Adipocyte (in vitro differentiated cells): ENCODE data around the gene SEMA4B.

Source experiments
- DNase-seq: peaks from one replicate; pipeline ENCODE4 v3.0.0-alpha.2; 2015; ENCODE audit warnings: low read depth
- H3K27me3 ChIP-seq: replicated peaks from 2 replicates; pipeline ENCODE4 v1.7.0; 2013; ENCODE audit warnings: mild to moderate bottlenecking, low read length, moderate library complexity; ENCODE audit not compliant: control insufficient read depth, insufficient read depth
- H3K36me3 ChIP-seq: 2 replicates; pipeline ENCODE4 v1.7.0; 2013; ENCODE audit warnings: low read length, mild to moderate bottlenecking, moderate library complexity; ENCODE audit not compliant: control insufficient read depth, insufficient read depth, severe bottlenecking
- H3K4me1 ChIP-seq: 2 replicates; pipeline ENCODE4 v1.7.0; 2013; ENCODE audit warnings: mild to moderate bottlenecking, low read length, moderate library complexity; ENCODE audit not compliant: control insufficient read depth, insufficient read depth
- H3K4me3 ChIP-seq: 2 replicates; pipeline ENCODE4 v1.7.0; 2013; ENCODE audit warnings: mild to moderate bottlenecking, low read length, moderate library complexity
- H3K9ac ChIP-seq: 2 replicates; pipeline ENCODE4 v1.7.0; 2013; ENCODE audit warnings: mild to moderate bottlenecking, low read length, moderate library complexity
- H3K9me3 ChIP-seq: 2 replicates; pipeline ENCODE4 v1.7.0; 2013; ENCODE audit warnings: mild to moderate bottlenecking, low read length, moderate library complexity; ENCODE audit not compliant: control insufficient read depth

The SEMA4B gene

GRCh38 chr15:90221246-90221900 is 20.2 kb downstream of the SEMA4B start:
- no peaks in the 10 kb centered on the region for H3K9me3 ChIP-seq
- H3K9ac ChIP-seq, result peak overlapping the region; percentile 35
- H3K4me3 ChIP-seq, result no peak overlapping the region
- no peaks in the 10 kb centered on the region for H3K27me3 ChIP-seq
- peaks cover 11% of the 10 kb centered on the region for H3K4me1 ChIP-seq
- peaks cover 39% of the 10 kb centered on the region for H3K36me3 ChIP-seq
- DNase-seq, result peak; percentile 79

- no peaks in the 10 kb centered on the region for H3K9me3 ChIP-seq
- peaks cover 11% of the 10 kb centered on the region for H3K4me1 ChIP-seq
- H3K4me3 ChIP-seq, result no peak overlapping the region
- peaks cover 38% of the 10 kb centered on the region for H3K36me3 ChIP-seq
- no peaks in the 10 kb centered on the region for H3K27me3 ChIP-seq
- no peak overlapping the region for H3K9ac ChIP-seq
- DNase-seq, result no peak
Measured at GRCh38 chr15:90222547-90222946, 21.4 kb downstream of the SEMA4B start.

- DNase-seq, result no peak
- Histone ChIP-seq H3K9me3 (no peaks in the 10 kb centered on the region), H3K36me3 (peaks cover 42% of the 10 kb centered on the region), H3K4me3 (no peak overlapping the region), H3K4me1 (peaks cover 11% of the 10 kb centered on the region), H3K9ac (no peak overlapping the region), H3K27me3 (no peaks in the 10 kb centered on the region)
Measured at GRCh38 chr15:90223441-90224165, 22.5 kb downstream of the SEMA4B start.

- Histone ChIP-seq H3K36me3 (peaks cover 56% of the 10 kb centered on the region), H3K9me3 (no peaks in the 10 kb centered on the region), H3K27me3 (no peaks in the 10 kb centered on the region), H3K4me1 (peaks cover 15% of the 10 kb centered on the region), H3K4me3 (no peak overlapping the region), H3K9ac (no peak overlapping the region)
- no peak for DNase-seq
Measured at GRCh38 chr15:90225047-90225446, 23.9 kb downstream of the SEMA4B start.

GRCh38 chr15:90225504-90226234 is 24.5 kb downstream of the SEMA4B start:
- no peak overlapping the region for H3K9ac ChIP-seq
- no peak for DNase-seq
- H3K9me3 ChIP-seq, result no peaks in the 10 kb centered on the region
- H3K27me3 ChIP-seq, result no peaks in the 10 kb centered on the region
- peaks cover 62% of the 10 kb centered on the region for H3K36me3 ChIP-seq
- peaks cover 19% of the 10 kb centered on the region for H3K4me1 ChIP-seq
- H3K4me3 ChIP-seq, result no peak overlapping the region

GRCh38 chr15:90227336-90227735 is 26.2 kb downstream of the SEMA4B start:
- H3K27me3 ChIP-seq, result no peaks in the 10 kb centered on the region
- H3K4me3 ChIP-seq, result no peak overlapping the region
- H3K9ac ChIP-seq, result no peak overlapping the region
- DNase-seq, result no peak
- peaks cover 71% of the 10 kb centered on the region for H3K36me3 ChIP-seq
- no peaks in the 10 kb centered on the region for H3K9me3 ChIP-seq
- peaks cover 25% of the 10 kb centered on the region for H3K4me1 ChIP-seq

GRCh38 chr15:90227816-90228772 is 27.0 kb downstream of the SEMA4B start:
- Histone ChIP-seq H3K27me3 (no peaks in the 10 kb centered on the region), H3K9ac (no peak overlapping the region), H3K4me1 (peaks cover 32% of the 10 kb centered on the region), H3K36me3 (peaks cover 71% of the 10 kb centered on the region), H3K4me3 (no peak overlapping the region), H3K9me3 (no peaks in the 10 kb centered on the region)
- DNase-seq, result no peak

DNA sequence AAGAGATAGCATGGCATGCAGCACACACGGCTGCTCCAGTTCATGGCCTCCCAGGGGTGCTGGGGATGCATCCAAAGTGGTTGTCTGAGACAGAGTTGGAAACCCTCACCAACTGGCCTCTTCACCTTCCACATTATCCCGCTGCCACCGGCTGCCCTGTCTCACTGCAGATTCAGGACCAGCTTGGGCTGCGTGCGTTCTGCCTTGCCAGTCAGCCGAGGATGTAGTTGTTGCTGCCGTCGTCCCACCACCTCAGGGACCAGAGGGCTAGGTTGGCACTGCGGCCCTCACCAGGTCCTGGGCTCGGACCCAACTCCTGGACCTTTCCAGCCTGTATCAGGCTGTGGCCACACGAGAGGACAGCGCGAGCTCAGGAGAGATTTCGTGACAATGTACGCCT is 27.8 kb downstream of the SEMA4B start:
- no peak for DNase-seq
- no peaks in the 10 kb centered on the region for H3K9me3 ChIP-seq
- no peaks in the 10 kb centered on the region for H3K27me3 ChIP-seq
- peaks cover 32% of the 10 kb centered on the region for H3K4me1 ChIP-seq
- H3K9ac ChIP-seq, result no peak overlapping the region
- peaks cover 62% of the 10 kb centered on the region for H3K36me3 ChIP-seq
- H3K4me3 ChIP-seq, result no peak overlapping the region

GRCh38 chr15:90230071-90230494 is 29.0 kb downstream of the SEMA4B start:
- H3K27me3 ChIP-seq, result no peaks in the 10 kb centered on the region
- H3K9me3 ChIP-seq, result no peaks in the 10 kb centered on the region
- DNase-seq, result no peak
- H3K36me3 ChIP-seq, result peaks cover 51% of the 10 kb centered on the region
- no peak overlapping the region for H3K4me3 ChIP-seq
- peaks cover 37% of the 10 kb centered on the region for H3K4me1 ChIP-seq
- peak overlapping the region; percentile 8 for H3K9ac ChIP-seq

- no peak for DNase-seq
- Histone ChIP-seq H3K36me3 (peaks cover 46% of the 10 kb centered on the region), H3K4me3 (no peak overlapping the region), H3K27me3 (no peaks in the 10 kb centered on the region), H3K9ac (peak overlapping the region; percentile 8), H3K4me1 (peaks cover 37% of the 10 kb centered on the region), H3K9me3 (no peaks in the 10 kb centered on the region)
Measured at GRCh38 chr15:90230610-90231009, 29.5 kb downstream of the SEMA4B start.
